ENCODE measurements around the gene DACH1.
"Not testable (repeated sequence)": the region's sequence is repeated elsewhere in the genome, so short reads cannot be mapped to it uniquely, and the experiment has no call there.

The DACH1 gene

DNA sequence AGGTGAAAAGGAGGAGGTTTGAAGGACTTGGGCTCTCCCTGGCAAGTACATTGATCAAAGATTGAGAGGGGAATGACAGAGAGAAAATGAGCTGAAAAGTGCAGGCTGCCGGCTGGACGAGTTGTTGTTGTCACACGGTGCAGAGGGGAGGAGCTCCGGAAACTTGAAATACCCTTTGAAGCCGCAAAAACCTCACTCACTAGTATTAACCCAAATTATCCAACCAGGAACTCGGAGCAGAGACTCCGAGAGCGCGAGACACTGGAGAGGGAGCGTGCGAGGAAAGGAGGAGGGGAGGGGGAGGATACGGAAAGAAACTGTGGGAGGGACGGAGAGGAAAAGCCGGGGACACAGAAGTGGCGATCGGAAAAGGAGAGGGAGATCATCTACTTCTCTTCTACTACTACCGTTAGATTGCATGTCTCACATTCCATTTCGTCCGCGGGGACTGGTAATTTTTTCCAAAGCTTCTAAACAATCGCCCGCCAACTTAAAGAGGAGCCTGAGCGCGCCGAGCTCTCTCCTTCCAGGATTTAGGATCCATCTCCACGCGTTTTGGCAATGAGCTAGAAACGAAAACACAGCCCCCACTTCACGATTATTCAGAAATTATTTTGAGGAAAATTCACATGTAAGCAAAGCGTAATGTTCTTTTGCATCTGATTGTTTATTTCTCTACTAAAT lies at the start of gene DACH1:
DACH1 (minus strand) TSS at position 74 of the 684 bp plus-strand sequence.
- DNase-seq (ENCODE audit: low spot score): no peak

DNA sequence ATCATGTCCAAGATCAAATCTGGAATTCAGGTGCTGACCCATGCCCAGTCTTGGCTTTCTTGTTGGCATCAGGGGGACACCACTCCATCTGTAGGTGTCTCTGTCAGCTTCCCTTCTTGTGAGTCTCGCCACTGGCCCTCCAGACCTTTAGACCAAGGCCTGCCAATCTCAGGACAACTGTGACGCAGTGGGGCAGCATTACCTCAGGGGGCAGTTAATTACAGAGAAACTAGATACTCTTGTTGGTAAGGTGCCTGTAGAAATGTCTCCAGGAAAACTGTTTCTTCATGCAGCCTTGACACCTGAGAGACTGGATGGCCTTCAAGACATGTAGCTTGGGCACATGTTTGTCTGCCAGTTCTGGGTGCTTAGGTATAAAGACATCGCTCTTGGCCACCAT lies 46.7 kb upstream of the DACH1 start:
- no peak for DNase-seq (ENCODE audit: low spot score)

DNA sequence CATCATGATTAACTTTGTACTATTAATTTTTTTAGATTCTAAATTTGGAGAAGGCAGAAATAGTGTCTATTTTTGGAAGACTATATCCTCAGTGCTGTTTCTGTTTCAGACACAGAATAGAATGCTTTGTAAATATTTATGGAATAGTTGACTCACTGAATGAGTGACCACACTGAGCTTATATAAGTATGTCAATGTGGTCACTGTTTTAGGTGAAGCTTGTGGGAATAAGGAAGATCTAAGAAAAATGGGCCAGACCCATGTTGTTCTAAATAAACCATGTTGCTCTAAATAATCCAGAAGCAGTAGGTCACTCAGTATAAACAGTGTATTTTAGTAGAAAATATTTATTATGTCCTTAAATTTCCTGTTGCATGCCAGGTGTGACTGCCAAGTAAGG lies 45.5 kb upstream of the DACH1 start:
- DNase-seq (ENCODE audit: low spot score): no peak

DNA sequence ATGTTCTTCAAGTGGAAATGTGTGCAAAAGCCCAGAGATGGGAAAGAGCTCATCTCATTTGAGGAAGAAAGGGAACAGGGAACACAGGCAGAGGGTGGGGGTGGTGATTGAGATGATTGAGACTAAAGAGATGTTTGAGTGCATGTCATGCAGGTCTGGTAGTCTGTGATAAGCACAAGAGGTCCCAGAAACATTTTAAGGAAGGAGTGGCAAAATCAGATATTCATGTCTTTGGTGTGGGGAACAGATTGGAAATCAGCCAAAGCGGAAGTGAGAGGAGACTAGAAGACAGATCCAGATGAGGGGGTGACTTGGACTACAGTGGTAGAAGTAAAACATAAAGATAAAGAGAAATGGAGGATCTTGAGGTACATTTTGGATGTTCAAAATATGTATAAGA lies 39.4 kb upstream of the DACH1 start:
- DNase-seq (ENCODE audit: low spot score): no peak

DNA sequence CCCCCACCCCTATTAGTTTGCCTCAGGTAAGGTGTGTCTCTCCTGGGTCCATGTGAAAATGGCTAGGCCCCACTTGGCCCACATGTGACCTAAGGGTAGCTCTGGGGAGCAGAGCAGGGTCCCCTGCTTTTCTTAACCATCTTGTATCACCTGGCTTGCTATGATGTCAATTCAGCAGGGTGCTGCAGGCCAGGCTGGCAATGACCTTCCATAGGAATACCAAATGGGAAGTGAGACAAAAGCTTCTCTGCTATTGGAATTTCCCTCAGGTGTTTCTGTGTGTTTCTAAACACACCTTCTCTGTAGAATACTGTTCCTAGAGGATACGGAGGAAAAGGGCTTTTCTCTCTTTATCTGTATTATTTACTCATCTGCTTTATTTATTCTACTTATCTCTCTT lies 35.7 kb upstream of the DACH1 start:
- no peak for DNase-seq (ENCODE audit: low spot score)

DNA sequence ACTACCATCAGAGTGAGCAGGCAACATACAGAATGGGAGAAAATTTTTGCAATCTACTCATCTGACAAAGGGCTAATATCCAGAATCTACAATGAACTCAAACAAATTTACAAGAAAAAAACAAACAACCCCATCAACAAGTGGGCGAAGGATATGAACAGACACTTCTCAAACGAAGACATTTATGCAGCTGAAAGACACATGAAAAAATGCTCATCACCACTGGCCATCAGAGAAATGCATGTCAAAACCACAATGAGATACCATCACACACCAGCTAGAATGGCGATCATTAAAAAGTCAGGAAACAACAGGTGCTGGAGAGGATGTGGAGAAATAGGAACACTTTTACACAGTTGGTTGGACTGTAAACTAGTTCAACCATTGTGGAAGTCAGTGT lies 26.5 kb upstream of the DACH1 start:
- DNase-seq (ENCODE audit: low spot score): not testable (repeated sequence)

DNA sequence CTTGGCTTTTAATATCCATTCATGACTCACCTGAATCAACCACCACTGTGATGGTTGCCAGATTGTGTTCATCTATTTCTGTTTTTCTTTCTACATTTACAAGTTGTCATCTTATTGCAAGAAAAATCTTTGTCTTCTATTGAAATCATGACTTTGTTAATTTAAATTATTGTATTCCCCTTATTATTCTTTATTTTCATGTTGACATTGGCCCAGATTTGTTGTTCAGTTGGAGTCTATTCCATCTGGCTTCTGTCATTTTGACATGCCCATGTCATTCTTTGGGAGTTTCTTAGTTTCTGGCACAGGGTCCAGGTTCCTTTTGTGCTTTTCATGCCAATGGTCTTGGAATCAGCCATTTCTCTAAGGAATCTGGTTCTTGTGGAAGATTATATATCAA lies 19.9 kb upstream of the DACH1 start:
- DNase-seq (ENCODE audit: low spot score): no peak

DNA sequence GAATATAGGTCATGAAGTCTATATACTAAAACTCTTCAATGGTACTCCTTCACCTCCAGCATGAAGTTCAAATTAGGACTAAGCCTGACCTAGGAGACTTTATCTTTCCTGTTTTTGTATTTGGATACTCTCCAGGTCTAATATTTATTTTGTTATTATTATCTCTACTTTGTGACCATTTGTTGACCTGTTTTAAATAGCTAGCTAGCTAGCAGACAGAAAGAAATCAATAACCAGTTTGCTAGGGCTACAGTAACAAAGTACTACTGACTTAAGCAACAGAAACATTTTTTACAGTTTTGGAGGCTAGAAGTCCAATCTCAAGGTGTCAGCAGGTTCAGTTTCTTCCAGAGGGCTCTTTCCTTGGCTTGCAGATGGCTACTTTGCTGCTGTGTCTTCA lies 15.1 kb upstream of the DACH1 start:
- no peak for DNase-seq (ENCODE audit: low spot score)

DNA sequence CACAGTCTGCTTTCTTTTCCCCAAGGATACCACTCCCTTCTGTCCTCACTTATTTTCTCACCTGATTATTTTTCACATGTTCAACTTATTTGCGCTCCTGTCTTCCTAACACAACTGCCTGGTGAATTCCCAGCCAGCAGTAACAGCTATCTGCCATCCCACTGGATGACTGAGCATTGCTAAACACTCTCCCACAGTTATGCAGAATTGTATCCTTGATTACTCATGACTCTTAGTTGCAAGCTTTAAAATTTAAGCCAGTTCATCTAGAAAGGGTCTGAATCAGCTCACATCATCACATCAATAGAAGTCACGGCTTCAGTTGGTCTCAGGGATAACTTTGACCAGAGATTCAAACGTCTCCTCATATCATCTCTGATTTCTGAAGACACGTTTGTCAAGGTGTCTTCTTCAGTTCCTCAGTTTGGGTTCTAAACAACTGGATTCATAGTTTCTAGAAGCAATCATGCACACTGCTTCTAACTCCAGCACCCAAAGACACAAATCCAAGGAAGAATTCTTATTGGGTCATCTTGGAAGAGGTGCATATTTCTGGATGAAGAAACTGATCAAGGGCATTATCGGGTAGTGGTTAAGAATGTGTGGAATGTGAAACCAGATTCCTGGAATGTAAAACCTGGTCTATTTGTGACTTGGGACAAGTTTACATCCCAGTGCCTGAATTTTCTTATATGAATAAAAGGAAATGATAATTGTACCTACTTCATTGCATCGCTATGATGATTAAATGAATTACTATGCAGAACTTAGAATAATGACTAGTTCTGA lies 13.9 kb upstream of the DACH1 start:
- no peak for DNase-seq (ENCODE audit: low spot score)

DNA sequence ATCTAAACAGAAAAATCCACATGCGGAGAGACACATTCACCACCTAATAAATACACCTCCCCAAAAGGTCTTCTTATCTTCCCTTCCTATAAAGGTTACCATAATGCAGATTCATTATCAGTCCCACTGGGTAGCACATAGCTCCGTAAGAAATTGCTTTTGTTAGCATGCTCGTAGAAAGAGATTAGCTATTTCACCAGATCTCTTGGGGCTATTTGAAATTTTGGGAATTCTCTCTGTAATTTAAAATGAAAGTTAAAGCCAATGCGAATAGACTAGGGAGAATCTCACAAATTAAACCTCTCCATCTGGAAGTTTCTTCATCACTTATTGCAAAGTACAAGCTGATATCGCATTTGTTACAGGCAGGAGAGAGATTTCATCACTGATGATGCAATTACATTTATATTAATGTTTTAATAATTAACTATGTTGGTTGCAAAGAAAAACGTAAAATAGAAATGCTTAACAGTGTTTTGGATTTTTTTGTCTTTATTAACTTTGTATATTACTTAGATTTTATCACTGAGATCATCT lies 12.9 kb upstream of the DACH1 start:
- DNase-seq (ENCODE audit: low spot score): no peak

DNA sequence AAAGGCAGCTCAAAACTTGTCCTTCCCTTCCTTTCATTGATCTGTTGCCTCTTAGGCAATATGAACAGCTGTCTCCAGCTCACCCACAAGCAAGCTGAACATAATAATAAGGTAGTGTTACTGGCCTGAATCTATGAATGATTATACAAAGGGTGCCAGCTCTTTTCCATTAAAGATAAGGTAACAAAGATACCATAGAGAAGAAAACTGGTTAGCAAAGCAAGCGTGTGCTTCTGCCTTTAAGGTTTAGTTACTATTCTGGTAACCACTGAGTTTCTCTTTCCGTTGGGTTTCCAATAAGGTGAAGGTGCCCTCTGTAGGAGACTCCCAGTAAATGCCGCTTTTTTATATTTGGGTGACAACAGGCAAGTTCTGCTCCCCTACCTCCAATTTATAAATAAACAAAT lies 12.1 kb upstream of the DACH1 start:
- no peak for DNase-seq (ENCODE audit: low spot score)

DNA sequence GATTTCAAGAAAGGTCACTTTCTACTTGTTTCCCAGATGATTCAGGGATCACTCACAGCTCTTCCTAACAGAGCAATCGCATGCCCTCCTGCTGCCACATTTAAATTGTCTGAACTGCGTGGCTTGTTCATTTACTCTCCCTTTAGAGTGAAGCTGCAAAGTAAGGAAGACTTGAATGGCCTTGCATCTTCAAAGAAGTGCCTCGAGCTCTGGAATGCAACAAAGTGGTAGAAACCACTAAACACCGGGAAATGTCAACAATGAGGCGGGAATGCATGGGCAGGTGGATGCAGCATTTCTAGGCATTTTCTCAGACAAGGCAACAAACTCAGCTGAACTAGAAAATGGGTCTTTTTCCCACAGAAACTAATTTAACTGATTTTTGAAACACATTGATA lies 10.3 kb upstream of the DACH1 start:
- no peak for DNase-seq (ENCODE audit: low spot score)

DNA sequence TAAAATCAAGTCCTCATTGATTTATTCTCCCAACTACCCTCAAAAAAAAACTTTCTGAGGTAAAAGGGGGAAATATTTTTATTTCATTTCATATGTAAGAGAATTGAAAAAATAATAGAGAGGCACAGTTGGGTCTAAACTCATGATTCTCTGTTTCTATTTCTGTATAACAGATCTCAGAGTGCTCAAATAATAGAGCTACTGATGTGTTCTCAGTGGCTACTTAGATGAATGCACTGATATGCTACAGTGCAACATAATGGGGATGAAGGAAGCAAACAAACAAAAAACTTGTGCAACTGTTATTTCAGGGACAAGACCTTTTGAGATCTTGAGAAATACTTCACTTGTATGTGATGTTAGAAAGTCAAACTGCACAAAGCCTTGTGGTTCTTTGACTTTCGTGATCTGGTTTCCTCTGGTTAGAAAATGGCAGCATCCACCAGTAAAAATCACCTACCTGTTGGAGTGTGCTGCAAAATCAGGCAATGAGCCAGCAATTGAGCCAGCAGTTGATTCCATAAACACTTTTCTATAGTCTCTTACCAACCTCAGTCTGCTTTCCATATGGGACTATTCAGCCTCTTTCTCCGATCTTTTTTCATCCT lies 9.7 kb upstream of the DACH1 start:
- no peak for DNase-seq (ENCODE audit: low spot score)

DNA sequence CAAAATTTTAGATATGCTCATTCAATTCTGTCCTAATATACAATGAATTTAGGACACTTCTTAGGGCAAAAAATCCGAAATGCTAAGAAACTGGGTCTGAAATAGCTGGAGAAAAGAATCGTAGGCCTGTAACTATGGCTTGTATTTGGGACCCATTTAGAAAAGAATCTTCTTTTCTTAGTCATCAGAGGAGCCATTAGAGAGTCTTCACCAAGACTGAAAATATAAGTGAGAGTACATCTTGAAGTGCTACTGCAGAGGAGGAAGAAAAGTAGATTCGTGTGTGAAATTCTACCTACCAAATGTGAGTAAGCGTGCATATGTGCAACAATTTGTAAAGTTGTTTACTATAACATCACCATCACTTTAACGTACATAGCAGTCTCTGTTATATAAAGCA lies 8.8 kb upstream of the DACH1 start:
- DNase-seq (ENCODE audit: low spot score): no peak

DNA sequence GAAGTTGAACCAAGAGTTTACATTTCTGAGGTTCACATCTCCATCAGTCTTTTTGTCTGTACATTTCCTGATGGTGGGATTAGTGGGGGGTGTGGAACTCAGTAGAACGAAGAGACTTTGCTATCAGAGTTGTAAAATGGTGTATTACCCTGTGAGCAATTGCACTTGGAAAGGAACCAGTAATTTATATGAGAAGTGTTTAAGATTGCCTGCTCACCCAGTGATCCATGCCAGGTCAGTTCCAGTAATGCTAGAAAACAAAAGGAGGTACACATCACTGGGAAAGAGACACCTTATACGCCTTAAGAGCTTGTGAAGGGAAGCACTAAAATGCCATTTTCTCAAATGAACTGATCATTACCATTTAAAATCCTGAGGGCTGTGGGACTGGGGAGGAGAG lies 7.5 kb upstream of the DACH1 start:
- no peak for DNase-seq (ENCODE audit: low spot score)

DNA sequence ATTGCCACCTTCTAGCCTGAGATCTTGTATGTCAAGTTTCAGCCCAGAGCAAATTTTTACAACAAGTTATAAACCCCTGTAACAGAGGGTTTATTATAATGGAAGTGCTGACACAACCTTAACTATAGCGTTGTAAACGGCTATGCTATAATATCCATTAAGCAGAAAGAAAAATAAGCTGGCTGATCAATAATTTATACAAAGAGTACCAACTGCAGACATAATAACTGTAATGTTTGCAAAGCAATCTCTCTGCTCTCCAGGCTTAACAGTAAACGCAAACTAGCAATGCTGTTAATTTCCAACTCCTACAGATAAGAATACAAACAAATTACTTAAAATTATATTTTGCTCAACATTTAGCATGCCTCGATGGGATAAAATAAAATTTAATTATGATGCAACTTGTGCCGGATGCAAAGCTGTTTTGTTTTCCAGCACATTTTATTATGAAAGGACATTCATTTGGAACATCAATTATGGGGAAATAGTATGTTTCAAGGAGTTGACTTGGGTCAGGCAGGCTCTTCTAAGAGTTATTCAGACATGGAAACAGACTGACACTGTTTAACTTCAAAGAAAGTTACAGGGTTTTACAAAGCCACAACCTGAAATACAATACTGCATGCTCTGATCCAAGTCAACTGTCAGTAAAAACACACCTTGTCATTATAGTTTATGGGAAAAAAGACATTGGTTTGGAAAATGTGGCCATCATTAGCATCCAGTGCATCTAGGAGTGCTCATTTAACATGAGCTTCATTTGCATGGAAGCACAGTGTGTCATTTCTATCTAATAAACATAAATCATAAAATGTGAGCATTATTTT lies 6.6 kb upstream of the DACH1 start:
- no peak for DNase-seq (ENCODE audit: low spot score)

DNA sequence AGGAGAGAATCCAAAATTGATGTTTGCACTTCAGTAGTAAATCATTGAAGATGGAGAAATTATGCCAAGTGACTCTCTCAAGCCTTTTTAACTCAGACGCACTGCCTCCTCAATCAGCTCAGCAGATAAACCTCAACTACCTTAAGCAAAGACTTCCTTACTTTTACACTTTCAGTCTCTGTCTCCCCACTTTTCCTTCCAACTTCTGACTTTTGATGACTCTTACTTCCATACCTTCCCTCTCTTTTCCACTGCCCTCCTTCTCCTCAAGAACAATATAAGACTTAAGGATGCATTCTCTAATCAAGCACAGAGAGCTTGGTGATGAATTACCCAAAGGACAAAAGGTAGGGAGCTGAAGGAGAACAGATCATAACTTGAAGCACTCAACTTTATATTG lies 4.8 kb upstream of the DACH1 start:
- no peak for DNase-seq (ENCODE audit: low spot score)

DNA sequence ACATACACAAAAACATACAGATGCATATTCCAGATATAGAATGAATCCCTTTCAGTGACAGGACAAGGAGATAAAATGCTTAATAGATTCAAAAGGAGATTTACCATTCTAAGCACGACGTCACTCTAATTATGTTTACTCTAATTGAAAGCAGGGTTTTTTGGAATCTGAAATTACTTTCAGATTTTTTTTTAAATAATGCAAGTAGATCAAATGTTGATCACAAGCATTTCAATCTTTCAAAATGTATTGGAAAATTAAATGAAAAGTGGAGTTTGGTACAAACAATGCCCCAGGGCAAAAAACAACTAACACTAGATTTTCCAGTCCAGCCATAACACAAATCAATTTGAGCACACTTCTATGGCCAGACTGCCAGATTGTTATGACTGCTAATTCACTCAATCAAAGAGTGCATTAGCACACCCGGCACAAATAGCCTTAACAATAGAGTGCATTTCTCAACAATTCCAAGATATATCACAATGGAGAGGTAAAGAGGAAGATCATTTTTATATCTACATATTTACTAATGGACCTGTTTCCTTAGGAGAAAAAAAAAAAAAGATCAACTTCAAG lies 4.3 kb upstream of the DACH1 start:
- DNase-seq (ENCODE audit: low spot score): no peak

DNA sequence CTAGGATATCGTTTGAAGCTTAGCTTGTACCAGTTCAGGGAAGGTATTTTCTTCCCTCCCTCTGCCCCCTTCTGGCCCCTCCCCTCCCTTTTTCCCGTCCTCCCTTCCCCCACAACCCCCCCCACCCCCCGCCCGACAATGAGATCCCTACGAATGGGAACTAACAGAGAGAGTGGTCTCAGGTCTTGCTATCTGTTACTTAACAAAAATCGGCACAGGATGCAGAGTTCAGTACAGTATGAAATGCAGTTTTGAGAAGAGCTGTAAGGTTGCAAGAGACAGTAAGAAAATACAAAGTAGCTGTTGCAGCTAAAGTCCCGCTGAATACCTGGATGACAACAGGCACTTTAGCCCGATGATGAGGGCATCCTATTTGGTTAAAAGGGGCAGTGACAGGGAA lies 3.1 kb upstream of the DACH1 start:
- DNase-seq (ENCODE audit: low spot score): no peak

DNA sequence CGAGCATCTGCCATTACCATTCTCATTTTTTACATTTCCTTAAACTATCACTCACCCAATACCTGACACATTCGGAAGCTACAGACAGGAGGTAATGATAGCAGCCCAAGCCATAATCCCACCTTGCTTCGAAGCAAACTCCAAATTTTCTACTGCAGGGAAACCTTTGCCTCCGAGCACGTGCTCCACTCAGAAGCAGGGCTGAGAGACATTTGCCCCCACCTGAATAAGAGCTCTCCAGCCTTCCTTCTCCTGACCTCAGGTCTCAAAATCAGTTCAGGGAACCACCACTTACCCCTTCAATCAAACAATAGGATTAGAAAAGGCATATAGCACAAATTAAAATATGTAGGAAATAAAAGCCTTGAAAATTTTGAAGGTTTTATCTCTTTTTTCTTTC lies 2.3 kb upstream of the DACH1 start:
- DNase-seq (ENCODE audit: low spot score): no peak

DNA sequence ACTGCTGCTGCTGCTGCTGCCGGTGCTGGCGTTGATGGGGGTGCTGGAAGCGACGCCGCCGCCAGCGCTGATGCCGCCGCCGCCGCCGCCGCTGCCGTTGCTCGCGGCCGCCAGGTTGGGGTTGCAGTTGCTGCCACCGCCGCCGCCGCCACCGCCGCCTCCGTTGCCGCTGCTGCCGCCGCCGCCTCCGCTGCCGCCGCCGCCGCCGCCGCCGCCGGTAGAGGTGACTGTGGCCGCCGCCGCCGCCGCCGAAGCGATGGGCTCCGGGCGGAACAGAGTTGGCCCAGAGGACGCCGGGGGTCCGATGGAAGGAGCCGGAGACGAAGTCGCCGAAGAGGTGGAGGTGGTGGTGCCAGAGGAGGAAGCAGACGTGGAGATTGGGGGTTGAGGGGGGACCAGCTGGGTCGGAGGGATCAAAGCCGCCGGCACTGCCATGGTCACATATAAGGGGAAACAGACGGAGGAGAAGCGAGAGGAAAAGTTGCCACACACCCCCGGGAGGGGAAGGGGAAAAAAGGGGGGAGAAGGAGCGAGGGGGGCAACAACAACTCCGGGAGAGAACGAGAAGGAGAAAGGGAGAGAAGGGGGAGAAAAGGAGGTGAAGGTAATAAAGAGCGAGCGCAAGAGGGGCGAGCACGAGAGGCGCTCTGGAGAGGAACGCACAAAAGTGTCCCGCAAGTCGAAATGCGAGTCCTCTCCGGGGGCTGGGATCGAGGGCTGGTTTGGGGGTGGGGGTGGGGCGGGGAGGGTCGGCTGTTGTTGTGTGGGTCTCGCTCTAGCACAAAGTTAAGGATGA lies 471 bp downstream of the DACH1 start:
- no peak for DNase-seq (ENCODE audit: low spot score)

Measured in germinal center (tissue), 1 donor.